Osteoblast (primary cell): ENCODE results near the gene CELSR2. TPM values are rescaled to one million over a fixed set of nuclear protein-coding genes. Genes with fewer than 3 reads are reported as not detected.

ENCODE experiments used
- DNase-seq: peaks from one replicate; pipeline ENCODE4 v3.0.0; 2011; ENCODE audit warnings: low spot score, mixed read lengths; ENCODE audit not compliant: insufficient read length; ENCODE audit errors: missing footprints
- H2AFZ ChIP-seq: 2 replicates; pipeline ENCODE4 v1.6.0; 2011; ENCODE audit warnings: mild to moderate bottlenecking, low read length
- H3K27ac ChIP-seq: 2 replicates; pipeline ENCODE4 v1.5.1; 2011; ENCODE audit warnings: mild to moderate bottlenecking, low read depth, low read length, moderate library complexity
- H3K27me3 ChIP-seq: 2 replicates; pipeline ENCODE4 v1.6.0; 2012; ENCODE audit warnings: mild to moderate bottlenecking, control low read depth, inconsistent platforms, low read length, moderate library complexity; ENCODE audit not compliant: insufficient read depth
- H3K36me3 ChIP-seq: 2 replicates; pipeline ENCODE4 v1.5.1; 2011; ENCODE audit warnings: mild to moderate bottlenecking, low read length, control low read depth, moderate library complexity; ENCODE audit not compliant: insufficient read depth
- H3K4me1 ChIP-seq: 2 replicates; pipeline ENCODE4 v1.5.1; 2011; ENCODE audit warnings: mild to moderate bottlenecking, low read length, control low read depth, moderate library complexity; ENCODE audit not compliant: insufficient read depth
- H3K4me2 ChIP-seq: 2 replicates; pipeline ENCODE4 v1.6.0; 2011; ENCODE audit warnings: mild to moderate bottlenecking, low read length; ENCODE audit not compliant: insufficient read depth
- H3K4me3 ChIP-seq: fragments of 200-600 bp; sonication (generic); 3 replicates; pipeline ENCODE4 v1.5.1; 2012; ENCODE audit warnings: mild to moderate bottlenecking, low read length, inconsistent platforms; ENCODE audit not compliant: insufficient read depth
- H3K79me2 ChIP-seq: 2 replicates; pipeline ENCODE4 v1.6.0; 2012; ENCODE audit warnings: mild to moderate bottlenecking, low read length, control low read depth, inconsistent platforms; ENCODE audit not compliant: insufficient read depth
- H3K9me3 ChIP-seq: 2 replicates; pipeline ENCODE4 v1.5.1; 2011; ENCODE audit warnings: low read depth, low read length, control low read depth
- H4K20me1 ChIP-seq: 2 replicates; pipeline ENCODE4 v1.6.0; 2012; ENCODE audit warnings: mild to moderate bottlenecking, low read length, control low read depth; ENCODE audit not compliant: insufficient read depth
- total RNA-seq: library from RNA; depleted of rRNA; stranded (reverse); fragments of >200 nt; gene quantifications from 2 replicates; pipeline ENCODE4 v1.2.3, GENCODE V29; 2012
- TF ChIP-seq, protein P1 (sequence below): IDR thresholded peaks from 2 replicates; pipeline ENCODE4 v1.5.1; 2011; ENCODE audit warnings: mild to moderate bottlenecking, low read depth, low read length, moderate library complexity; ENCODE audit errors: extremely low read depth

The CELSR2 gene
- total RNA-seq, 1 donor = 1.4 TPM

DNA sequence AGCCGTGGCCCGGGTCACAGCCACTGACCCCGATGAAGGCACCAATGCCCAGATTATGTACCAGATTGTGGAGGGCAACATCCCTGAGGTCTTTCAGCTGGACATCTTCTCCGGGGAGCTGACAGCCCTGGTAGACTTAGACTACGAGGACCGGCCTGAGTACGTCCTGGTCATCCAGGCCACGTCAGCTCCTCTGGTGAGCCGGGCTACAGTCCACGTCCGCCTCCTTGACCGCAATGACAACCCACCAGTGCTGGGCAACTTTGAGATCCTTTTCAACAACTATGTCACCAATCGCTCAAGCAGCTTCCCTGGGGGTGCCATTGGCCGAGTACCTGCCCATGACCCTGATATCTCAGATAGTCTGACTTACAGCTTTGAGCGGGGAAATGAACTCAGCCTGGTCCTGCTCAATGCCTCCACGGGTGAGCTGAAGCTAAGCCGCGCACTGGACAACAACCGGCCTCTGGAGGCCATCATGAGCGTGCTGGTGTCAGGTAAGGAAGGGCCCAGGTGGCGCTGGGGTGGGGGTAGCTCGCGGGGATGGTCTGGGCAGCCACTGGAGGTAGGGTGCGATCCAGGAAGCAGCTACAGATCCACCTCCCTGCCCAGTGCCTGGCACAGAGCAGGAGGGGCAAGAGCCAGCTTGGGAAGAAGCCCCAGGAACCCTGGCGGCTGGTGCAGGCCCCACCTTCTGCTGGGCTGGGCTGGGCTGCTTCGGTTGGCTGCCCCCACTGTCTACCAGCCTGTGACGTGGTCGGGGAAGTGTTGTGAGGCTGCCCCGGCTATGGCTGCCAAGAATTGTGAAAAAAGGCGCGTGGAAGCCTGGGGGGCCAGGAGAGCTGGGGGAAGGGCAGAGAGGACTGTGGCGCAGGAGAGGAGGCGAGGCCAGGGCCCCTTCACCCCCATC, 3.8 kb downstream of the CELSR2 start:
- peak overlapping the region; percentile 8 for H3K27ac ChIP-seq
- no peaks in the 10 kb centered on the region for H3K27me3 ChIP-seq
- no peaks in the 10 kb centered on the region for H3K9me3 ChIP-seq

DNA sequence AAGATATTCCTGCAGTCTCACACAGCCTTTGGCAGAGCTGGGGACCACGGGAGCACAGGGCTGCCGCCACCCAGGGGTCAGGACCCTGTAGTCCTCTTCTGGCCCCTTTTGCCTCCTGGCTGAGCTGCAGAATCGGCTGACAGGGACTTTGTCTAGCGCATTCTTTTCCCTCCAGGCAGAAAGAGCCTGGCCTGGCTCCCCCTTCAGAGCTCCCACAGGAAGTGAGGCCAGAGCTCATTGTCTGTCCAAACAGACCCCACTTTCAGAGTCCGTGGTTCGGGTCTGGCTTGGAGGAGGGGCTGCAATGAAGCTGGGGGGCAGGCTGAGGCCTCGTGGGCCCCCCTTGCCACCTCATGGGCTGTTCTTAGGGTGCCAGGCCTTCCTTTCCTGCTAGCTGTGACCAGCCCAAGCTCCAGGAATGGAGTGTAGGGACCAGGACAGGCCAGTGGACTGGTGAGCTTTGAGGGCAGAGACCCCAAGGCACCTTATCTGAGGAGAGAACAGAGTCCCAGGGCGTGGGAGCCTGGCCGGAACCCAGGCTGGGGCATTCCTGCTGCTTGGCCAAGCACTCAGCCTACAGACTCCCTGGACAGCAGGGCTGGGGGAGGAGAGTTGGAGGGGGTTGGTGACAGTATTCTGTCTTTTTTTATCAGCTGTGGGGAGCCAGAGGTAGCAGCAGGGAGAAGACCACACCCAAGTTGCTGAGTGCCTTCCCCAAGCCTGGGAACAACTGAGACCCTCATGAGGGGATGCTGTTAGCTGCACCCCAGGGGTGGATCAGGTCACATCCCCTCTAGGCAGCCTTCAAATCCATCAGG, 4.7 kb downstream of the CELSR2 start:
- TF ChIP-seq, protein P1, sequence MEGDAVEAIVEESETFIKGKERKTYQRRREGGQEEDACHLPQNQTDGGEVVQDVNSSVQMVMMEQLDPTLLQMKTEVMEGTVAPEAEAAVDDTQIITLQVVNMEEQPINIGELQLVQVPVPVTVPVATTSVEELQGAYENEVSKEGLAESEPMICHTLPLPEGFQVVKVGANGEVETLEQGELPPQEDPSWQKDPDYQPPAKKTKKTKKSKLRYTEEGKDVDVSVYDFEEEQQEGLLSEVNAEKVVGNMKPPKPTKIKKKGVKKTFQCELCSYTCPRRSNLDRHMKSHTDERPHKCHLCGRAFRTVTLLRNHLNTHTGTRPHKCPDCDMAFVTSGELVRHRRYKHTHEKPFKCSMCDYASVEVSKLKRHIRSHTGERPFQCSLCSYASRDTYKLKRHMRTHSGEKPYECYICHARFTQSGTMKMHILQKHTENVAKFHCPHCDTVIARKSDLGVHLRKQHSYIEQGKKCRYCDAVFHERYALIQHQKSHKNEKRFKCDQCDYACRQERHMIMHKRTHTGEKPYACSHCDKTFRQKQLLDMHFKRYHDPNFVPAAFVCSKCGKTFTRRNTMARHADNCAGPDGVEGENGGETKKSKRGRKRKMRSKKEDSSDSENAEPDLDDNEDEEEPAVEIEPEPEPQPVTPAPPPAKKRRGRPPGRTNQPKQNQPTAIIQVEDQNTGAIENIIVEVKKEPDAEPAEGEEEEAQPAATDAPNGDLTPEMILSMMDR = no peak
- H4K20me1 ChIP-seq = no peaks in the 10 kb centered on the region
- H3K27me3 ChIP-seq = no peaks in the 10 kb centered on the region
- no peak overlapping the region for H3K4me3 ChIP-seq
- H2AFZ ChIP-seq = peak overlapping the region; percentile 46
- H3K36me3 ChIP-seq = no peaks in the 10 kb centered on the region
- no peaks in the 10 kb centered on the region for H3K79me2 ChIP-seq
- H3K4me1 ChIP-seq = peaks cover 17% of the 10 kb centered on the region
- H3K4me2 ChIP-seq = peak overlapping the region; percentile 11
- DNase-seq = peak; percentile 94
- peak overlapping the region; percentile 8 for H3K27ac ChIP-seq
- H3K9me3 ChIP-seq = no peaks in the 10 kb centered on the region

More for the DNA sequence above, 3.8 kb downstream of the CELSR2 start:
- Histone ChIP-seq H3K4me1 (peaks cover 20% of the 10 kb centered on the region), H4K20me1 (no peaks in the 10 kb centered on the region), H2AFZ (peak overlapping the region; percentile 46), H3K36me3 (no peaks in the 10 kb centered on the region), H3K4me2 (no peak overlapping the region), H3K79me2 (no peaks in the 10 kb centered on the region), H3K4me3 (no peak overlapping the region)
- peak; percentile 96 for DNase-seq
- TF ChIP-seq, protein P1 = no peak

DNA sequence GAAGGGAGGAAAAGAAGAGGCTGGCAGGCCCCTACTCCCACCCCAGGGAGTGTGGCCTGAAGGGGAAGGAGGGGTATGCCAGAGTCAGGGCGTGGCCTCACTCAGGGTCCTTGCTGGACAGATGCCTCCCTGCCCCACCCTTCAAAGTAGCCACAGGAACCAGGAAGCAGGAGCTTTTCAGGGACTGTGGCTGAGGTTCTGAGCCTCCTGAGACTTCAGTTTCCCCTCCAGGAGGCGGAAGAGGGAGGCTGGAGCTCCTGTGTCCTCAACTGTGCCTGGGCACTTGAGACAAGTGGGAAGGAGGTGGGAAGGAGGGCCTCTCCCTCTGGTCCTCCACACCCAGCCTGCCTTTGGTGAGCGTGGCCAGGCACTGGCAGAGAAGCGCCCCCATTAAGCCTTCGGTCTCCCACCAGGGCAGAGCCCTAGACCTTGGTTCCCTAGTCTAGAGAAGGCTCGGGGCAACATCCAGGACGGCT, 5.3 kb downstream of the CELSR2 start:
- no peaks in the 10 kb centered on the region for H3K9me3 ChIP-seq
- peak overlapping the region; percentile 11 for H3K4me2 ChIP-seq
- H3K4me1 ChIP-seq = peaks cover 14% of the 10 kb centered on the region
- H2AFZ ChIP-seq = no peak overlapping the region
- H3K79me2 ChIP-seq = no peaks in the 10 kb centered on the region
- H3K27ac ChIP-seq = no peak overlapping the region
- no peak overlapping the region for H3K4me3 ChIP-seq
- peak; percentile 80 for DNase-seq
- TF ChIP-seq, protein P1 = no peak
- no peaks in the 10 kb centered on the region for H4K20me1 ChIP-seq
- H3K27me3 ChIP-seq = no peaks in the 10 kb centered on the region
- H3K36me3 ChIP-seq = no peaks in the 10 kb centered on the region
